Large intestine (tissue), 3 donors: ENCODE results near the gene HYPK. TPM values are rescaled to one million over a fixed set of nuclear protein-coding genes. Genes with fewer than 3 reads are reported as not detected.
"Not testable (repeated sequence)": the region's sequence is repeated elsewhere in the genome, so short reads cannot be mapped to it uniquely, and the experiment has no call there.

Experiments
- DNase-seq, 2 donors: peaks; one replicate each; pipeline versions ENCODE4 v3.0.0 to v3.0.0-alpha.2; 2013
- H3K27ac ChIP-seq: one replicate; pipeline ENCODE4 v1.5.1; 2013; ENCODE audit warnings: low read length
- H3K27me3 ChIP-seq: 2 replicates; pipeline ENCODE4 v1.6.1; 2013; ENCODE audit warnings: low read length; ENCODE audit not compliant: control insufficient read depth, insufficient read depth
- H3K36me3 ChIP-seq: 2 replicates; pipeline ENCODE4 v1.6.1; 2013; ENCODE audit warnings: low read length; ENCODE audit not compliant: control insufficient read depth, insufficient read depth
- H3K4me1 ChIP-seq: one replicate; pipeline ENCODE4 v1.6.1; 2013; ENCODE audit warnings: low read length; ENCODE audit not compliant: control insufficient read depth, insufficient read depth
- H3K4me3 ChIP-seq: one replicate; pipeline ENCODE4 v1.5.1; 2013; ENCODE audit warnings: low read length
- H3K9me3 ChIP-seq: one replicate; pipeline ENCODE4 v1.6.1; 2013; ENCODE audit warnings: mild to moderate bottlenecking, low read depth, low read length, moderate library complexity; ENCODE audit not compliant: control insufficient read depth
- WGBS: methylation state at CpG from one replicate; pipeline ENCODE4 v1.1.5; 2013; ENCODE audit warnings: low lambda C conversion rate; ENCODE audit not compliant: insufficient coverage; 5-methylcytosine and 5-hydroxymethylcytosine counted together
- polyA plus RNA-seq: library from polyadenylated mRNA; unstranded; fragments of 120-200 nt; gene quantifications from one replicate; pipeline ENCODE4 v1.2.1, GENCODE V29; 2013

Gene HYPK
- polyA plus RNA-seq, 1 donor: 6.0 TPM

DNA sequence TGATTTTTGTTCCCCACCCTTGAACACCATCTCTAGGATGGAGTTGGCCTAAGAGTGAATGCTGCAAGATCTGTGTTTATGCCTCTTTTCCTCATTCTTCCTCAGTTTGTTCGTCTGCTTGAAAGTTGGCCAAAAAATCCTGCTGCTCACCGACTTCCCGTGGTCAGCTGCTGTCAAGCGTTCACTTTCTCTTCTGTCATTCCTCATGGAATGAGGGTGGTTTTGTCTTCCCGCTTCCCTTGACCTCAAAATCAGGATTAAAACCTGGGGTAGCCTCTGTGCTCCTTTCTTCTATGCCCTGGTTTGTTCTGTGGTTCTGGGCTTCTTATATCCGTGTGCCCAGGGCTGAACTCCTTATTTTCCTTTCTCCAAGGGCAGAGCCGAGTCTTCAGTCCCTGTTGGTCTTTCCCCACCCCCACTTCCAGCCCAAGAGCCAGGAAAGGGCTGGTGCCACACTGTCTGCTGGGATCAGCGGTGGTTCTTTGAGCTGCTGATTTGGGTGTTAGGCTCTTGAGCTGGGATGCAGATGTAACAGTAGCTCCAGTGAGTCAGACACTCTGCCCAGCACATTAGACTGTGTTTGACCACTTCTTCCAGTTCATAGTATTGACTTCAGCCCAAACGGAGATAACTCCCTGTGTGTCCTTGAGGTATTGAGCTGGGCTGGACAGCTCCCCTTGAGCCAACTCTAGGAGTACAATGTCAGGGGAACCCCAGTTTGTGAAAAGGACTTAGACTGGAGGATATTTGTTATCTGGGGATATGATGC lies 5.9 kb upstream of the HYPK start:
- peaks cover 37% of the 10 kb centered on the region for H3K4me1 ChIP-seq

DNA sequence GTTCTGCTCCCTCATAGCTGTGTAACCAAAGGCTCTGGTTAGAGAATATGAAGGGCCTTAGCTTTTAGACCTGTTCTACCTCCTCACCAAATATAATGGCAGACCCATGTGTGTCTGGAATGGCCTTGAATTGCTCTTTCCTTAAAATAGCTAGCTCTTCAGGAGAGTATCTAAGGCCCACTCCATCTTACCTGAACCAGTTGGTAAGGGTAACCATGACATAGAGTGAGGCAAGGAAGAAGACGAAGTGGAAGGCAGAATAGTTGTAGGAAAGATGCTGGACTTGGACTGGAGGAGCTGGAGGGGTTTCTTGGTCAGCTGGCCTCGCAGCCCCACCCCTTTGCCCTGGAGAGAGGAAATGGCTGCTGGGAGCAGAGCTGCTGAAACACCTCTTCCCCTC lies 5.2 kb upstream of the HYPK start:
- no peak overlapping the region for H3K27ac ChIP-seq
- peaks cover 4% of the 10 kb centered on the region for H3K9me3 ChIP-seq
- no peaks in the 10 kb centered on the region for H3K27me3 ChIP-seq
- no peak overlapping the region for H3K4me3 ChIP-seq
- peaks cover 45% of the 10 kb centered on the region for H3K4me1 ChIP-seq
- no CpG with 5 or more reads among the region's 2 CpGs for WGBS
- no peak for DNase-seq
- H3K36me3 ChIP-seq: peaks cover 53% of the 10 kb centered on the region

More for the DNA sequence above, 5.9 kb upstream of the HYPK start:
- Histone ChIP-seq H3K9me3 (no peaks in the 10 kb centered on the region), H3K36me3 (peaks cover 48% of the 10 kb centered on the region), H3K27ac (no peak overlapping the region), H3K27me3 (no peaks in the 10 kb centered on the region), H3K4me3 (no peak overlapping the region)
- no peak for DNase-seq
- WGBS: no CpG with 5 or more reads among the region's 9 CpGs

DNA sequence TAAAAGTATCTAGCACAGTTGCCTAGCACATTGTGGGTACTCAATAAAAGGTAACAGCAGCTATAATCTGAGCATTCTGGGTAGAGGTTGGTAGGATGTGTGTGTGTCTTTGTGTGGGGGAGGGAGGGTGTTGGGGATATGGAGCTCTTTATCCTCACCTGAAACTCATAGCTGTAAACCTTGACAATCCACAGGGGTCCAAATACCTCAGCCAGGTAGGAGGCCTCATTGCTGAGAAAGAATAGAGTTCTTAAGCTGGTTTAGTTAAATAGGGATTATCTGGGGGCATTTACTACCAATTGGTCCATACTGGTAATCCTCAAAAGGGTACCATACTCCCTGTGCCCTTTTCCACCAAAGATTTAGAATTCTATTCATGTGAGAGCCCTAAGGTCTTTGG lies 4.4 kb upstream of the HYPK start:
- no peaks in the 10 kb centered on the region for H3K27me3 ChIP-seq
- no peak for DNase-seq
- H3K4me1 ChIP-seq: peaks cover 45% of the 10 kb centered on the region
- no peak overlapping the region for H3K4me3 ChIP-seq
- peaks cover 53% of the 10 kb centered on the region for H3K36me3 ChIP-seq
- H3K9me3 ChIP-seq: peaks cover 4% of the 10 kb centered on the region
- no peak overlapping the region for H3K27ac ChIP-seq

DNA sequence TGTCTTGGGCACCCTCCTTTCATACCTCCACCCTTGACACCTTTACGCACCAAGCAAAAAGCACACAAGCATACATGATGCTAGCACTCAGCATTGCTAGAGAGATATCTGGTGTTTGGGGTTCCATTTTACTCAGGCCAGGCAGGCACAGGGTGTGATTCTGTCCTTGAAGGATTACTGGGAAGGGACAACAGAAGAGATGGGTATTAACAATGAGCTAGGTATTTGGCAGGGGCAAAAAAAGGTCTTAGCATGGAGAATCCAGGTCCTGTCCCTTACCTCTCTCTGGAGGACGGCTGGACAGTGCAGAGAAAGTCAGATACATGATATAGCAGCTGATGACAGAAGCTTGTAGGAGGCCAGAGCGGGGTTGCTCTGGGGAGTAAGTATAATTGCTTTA lies 3.8 kb upstream of the HYPK start:
- no peak for DNase-seq
- Histone ChIP-seq H3K27ac (no peak overlapping the region), H3K4me1 (peaks cover 43% of the 10 kb centered on the region), H3K4me3 (no peak overlapping the region), H3K36me3 (peaks cover 53% of the 10 kb centered on the region), H3K9me3 (peaks cover 4% of the 10 kb centered on the region), H3K27me3 (no peaks in the 10 kb centered on the region)
- 100% methylated on average over 1 of the region's 3 CpGs for WGBS

DNA sequence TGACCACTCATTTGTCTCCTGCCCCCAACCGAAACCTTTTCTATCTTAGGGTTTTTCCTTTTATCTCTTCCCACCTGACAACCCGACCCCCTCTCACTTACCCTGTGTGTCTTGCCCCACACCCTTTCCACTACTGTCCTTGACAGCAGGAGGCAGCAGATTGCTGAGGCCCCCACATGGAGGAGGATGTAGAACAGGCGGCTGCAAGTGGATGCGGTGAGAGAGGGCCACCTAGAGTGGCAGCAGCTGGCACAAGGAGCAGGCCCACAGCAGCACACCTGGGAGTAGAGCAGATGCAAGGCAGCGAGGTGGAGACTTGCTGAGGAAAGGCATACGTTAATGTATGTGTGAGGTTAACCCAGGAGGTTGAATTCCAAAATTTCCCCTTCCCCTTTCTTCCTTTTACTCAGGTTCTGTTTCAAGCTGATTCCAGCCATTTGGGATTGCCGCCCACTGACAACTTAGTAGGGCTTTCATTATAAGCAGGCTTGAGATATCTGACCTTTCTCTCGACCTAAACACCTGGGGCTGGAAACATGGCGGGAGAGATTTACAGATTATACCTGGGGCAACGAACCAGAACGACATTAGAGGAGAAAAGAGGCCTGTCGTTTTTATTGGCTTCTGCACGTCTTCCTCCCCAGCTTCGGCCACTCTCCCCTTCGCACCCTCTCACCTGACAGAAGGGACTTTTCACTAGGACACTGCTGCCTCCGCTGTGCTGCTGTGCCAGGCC lies 1.0 kb upstream of the HYPK start:
- Histone ChIP-seq H3K36me3 (peaks cover 56% of the 10 kb centered on the region), H3K4me3 (no peak overlapping the region), H3K4me1 (peaks cover 32% of the 10 kb centered on the region), H3K9me3 (peaks cover 4% of the 10 kb centered on the region), H3K27ac (peak overlapping the region; percentile 88), H3K27me3 (no peaks in the 10 kb centered on the region)
- 60% methylated on average over 1 of the region's 16 CpGs for WGBS
- DNase-seq: no peak

DNA sequence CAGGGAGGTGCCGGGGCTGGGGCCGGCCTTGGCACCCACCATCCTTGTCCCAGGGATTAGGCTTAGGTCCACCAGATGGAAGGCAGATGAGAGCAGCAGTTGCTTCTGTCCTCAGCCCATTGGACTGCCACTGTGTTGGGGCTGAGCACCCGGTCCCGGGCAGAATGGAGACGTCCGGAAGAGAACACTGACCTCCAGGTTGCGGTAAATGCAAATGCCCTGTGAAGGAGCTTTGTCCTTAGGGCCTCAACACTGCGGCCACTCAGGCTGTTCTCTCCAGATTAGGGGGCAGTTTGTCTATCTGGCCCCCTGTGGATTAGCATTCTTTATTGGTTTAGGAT lies 484 bp upstream of the HYPK start, which contains the start of gene SERINC4:
TSS of gene SERINC4 (minus strand) at position 276 of the 341 bp plus-strand sequence. CDS start at position 42, 234 bp downstream.
- Histone ChIP-seq H3K9me3 (peaks cover 4% of the 10 kb centered on the region), H3K36me3 (peaks cover 56% of the 10 kb centered on the region), H3K4me1 (peaks cover 26% of the 10 kb centered on the region), H3K27ac (peak within 1 kb of the TSS; percentile 88), H3K4me3 (peak within 1 kb of the TSS; percentile 88), H3K27me3 (no peaks in the 10 kb centered on the region)
- WGBS: no CpG with 5 or more reads among the region's 8 CpGs
- DNase-seq: no peak

DNA sequence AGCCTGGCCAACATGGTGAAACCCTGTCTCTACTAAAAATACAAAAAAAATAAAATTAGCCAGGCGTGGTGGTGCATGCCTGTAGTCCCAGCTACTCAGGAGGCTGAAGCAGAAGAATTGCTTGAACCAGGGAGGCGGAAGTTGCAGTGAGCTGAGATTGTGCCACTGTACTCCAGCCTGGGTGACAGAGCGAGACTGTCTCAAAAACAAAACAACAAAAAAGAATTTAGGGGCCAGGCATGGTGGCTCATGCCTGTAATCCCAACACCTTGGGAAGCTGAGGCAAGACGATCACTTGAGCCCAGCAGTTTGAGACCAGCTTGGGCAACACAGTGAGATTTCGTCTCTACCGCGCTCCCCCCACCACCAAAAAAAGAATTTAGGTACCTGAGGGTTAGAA lies 2.3 kb downstream of the HYPK start:
- H3K4me3 ChIP-seq, DNase-seq, H3K9me3 ChIP-seq, H3K27me3 ChIP-seq, H3K27ac ChIP-seq: not testable (repeated sequence)
- WGBS: no CpG with 5 or more reads among the region's 7 CpGs
- peaks cover 54% of the 10 kb centered on the region for H3K36me3 ChIP-seq
- H3K4me1 ChIP-seq: peaks cover 21% of the 10 kb centered on the region

DNA sequence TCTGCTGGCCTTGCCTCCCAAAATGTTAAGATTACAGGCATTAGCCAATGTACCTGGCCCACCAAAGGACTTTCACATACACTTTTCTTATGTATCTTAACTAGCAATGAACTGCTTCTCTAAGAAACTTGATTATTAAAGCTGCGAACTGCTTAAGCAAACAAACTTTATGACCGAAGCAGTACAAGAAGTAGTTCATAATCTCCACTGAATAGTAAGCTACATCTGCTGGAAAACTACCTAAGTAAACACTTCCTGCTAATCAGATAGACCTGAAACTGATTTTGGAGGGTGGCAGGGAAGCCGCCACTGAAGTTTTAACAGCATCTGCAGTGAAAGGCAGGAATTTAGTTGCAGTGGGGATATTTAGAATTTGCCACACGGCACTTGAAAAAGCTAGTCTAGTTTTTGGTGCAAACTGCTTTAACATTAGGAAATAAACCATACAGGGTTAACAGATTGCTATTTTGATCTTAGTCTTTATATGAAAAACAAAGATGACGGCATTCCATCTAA lies 8.1 kb downstream of the HYPK start:
- WGBS: 80% methylated on average over 1 of the region's 5 CpGs
- Histone ChIP-seq H3K9me3 (no peaks in the 10 kb centered on the region), H3K4me1 (no peaks in the 10 kb centered on the region), H3K27ac (no peak overlapping the region), H3K4me3 (no peak overlapping the region), H3K27me3 (no peaks in the 10 kb centered on the region), H3K36me3 (peaks cover 83% of the 10 kb centered on the region)
- no peak for DNase-seq

DNA sequence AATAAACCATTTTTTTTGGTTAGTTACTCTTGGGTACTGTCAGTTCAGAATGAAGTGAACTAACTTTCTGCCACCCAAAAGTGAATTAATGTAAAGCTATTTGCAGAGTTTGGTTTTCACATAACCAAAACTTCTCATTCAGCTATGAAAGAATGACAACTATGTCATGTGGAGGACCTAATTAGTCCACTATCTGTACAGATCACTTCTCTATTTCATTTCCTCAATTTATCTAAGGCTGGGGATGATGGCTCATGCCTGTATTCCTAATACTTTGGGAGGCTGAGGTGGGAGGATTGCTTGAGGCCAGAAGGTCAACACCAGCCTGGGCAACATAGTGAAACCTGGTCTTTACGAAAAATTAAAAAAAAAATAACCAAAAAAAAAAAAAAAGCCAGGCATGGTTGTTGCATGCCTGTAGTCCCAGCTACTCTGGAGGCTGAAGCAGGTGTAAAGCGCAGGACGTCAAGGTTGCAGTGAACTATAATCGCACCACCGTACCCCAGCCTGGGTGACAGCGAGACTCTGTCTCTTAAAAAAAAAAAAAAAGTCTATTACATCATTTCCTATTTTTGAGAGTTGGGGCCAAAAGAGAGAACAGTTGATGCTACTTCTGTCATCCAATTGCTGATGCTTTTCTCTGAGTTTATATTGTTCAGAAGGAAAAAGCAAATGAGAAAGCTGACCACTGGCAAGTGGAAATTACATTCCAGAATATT lies 8.7 kb downstream of the HYPK start:
- DNase-seq: no peak
- H3K27me3 ChIP-seq: no peaks in the 10 kb centered on the region
- peaks cover 89% of the 10 kb centered on the region for H3K36me3 ChIP-seq
- no peak overlapping the region for H3K4me3 ChIP-seq
- H3K4me1 ChIP-seq: no peaks in the 10 kb centered on the region
- no peak overlapping the region for H3K27ac ChIP-seq
- no peaks in the 10 kb centered on the region for H3K9me3 ChIP-seq
- 88% methylated on average over 3 of the region's 6 CpGs for WGBS

DNA sequence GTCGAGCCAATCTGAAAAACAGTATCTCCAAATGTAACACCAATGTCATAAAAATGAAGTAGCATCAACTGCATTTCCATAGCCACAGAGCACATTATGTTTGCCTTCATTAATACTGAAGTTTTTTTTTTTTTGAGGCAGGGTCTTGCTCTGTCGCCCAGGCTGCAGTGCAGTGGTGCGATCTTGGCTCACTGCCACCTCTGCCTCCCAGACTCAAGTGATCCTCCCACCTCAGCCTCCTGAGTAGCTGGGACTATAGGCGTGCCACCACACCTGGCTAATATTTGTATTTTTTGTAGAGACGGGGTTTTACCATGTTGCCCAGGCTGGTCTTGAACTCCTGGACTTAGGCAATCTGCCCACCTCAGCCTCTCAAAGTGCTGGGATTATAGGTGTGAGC lies 14.7 kb downstream of the HYPK start:
- H3K36me3 ChIP-seq: peaks cover 69% of the 10 kb centered on the region

More for the DNA sequence above, 14.7 kb downstream of the HYPK start:
- not testable (repeated sequence) for H3K4me3 ChIP-seq, H3K4me1 ChIP-seq, H3K27me3 ChIP-seq, DNase-seq, H3K9me3 ChIP-seq, H3K27ac ChIP-seq
- WGBS: no CpG with 5 or more reads among the region's 5 CpGs
